SK-N-SH treated with all-trans-retinoic acid at 6 μM for 48 hours (cell line): Measurements from ENCODE around the gene MTMR8.

Experiments
- ATAC-seq: fragments of 200-7000 bp; cut with Tn5 transposase; 3 replicates; pipeline ENCODE4 v1.9.1; 2020; ENCODE audit warnings: mild to moderate bottlenecking, moderate library complexity
- ARNTL ChIP-seq: fragments of 450-650 bp; formaldehyde crosslinking; IDR thresholded peaks from 2 replicates; pipeline ENCODE4 v1.5.0; 2020; ENCODE audit warnings: low read depth, mild to moderate bottlenecking, moderate library complexity, borderline replicate concordance
- BACH2 ChIP-seq: fragments of 250-450 bp; sonication (Bioruptor Pico); IDR thresholded peaks from 2 replicates; pipeline ENCODE4 v1.9.0; 2021; ENCODE audit warnings: mild to moderate bottlenecking, borderline replicate concordance
- CREB5 ChIP-seq: fragments of 250-450 bp; sonication (Bioruptor Pico); IDR thresholded peaks from 2 replicates; pipeline ENCODE4 v1.5.1; 2020; ENCODE audit warnings: low read depth, mild to moderate bottlenecking, moderate library complexity
- CSDC2 ChIP-seq: fragments of 250-450 bp; sonication (Bioruptor Pico); IDR thresholded peaks from 2 replicates; pipeline ENCODE4 v1.5.0; 2020; ENCODE audit warnings: mild to moderate bottlenecking, moderate library complexity
- CSRNP3 ChIP-seq: fragments of 250-450 bp; sonication (Bioruptor Pico); IDR thresholded peaks from 2 replicates; pipeline ENCODE4 v1.5.1; 2021; ENCODE audit warnings: mild to moderate bottlenecking, moderate library complexity
- ESRRG ChIP-seq: fragments of 250-450 bp; sonication (Bioruptor Pico); IDR thresholded peaks from 2 replicates; pipeline ENCODE4 v1.6.1; 2021; ENCODE audit warnings: mild to moderate bottlenecking
- GLIS3 ChIP-seq: fragments of 250-450 bp; sonication (Bioruptor Pico); IDR thresholded peaks from 2 replicates; pipeline ENCODE4 v1.5.0; 2020; ENCODE audit warnings: mild to moderate bottlenecking, moderate library complexity
- ISL1 ChIP-seq: fragments of 250-450 bp; sonication (Bioruptor Pico); IDR thresholded peaks from 2 replicates; pipeline ENCODE4 v2.1.2; 2022; ENCODE audit warnings: mild to moderate bottlenecking, moderate library complexity
- OSR1 ChIP-seq: fragments of 250-450 bp; sonication (Bioruptor Pico); IDR thresholded peaks from 2 replicates; pipeline ENCODE4 v1.8.0; 2022; ENCODE audit warnings: moderate library complexity, mild to moderate bottlenecking, inconsistent platforms
- PATZ1 ChIP-seq: fragments of 250-450 bp; sonication (Bioruptor Pico); IDR thresholded peaks from 2 replicates; pipeline ENCODE4 v1.8.0; 2020; ENCODE audit warnings: mild to moderate bottlenecking, moderate library complexity, borderline replicate concordance
- POU6F1 ChIP-seq: fragments of 250-450 bp; sonication (Bioruptor Pico); IDR thresholded peaks from 2 replicates; pipeline ENCODE4 v1.8.0; 2021; ENCODE audit warnings: low read depth, mild to moderate bottlenecking, moderate library complexity, borderline replicate concordance
- PPARA ChIP-seq: fragments of 250-450 bp; sonication (Bioruptor Pico); IDR thresholded peaks from 2 replicates; pipeline ENCODE4 v1.5.0; 2020; ENCODE audit warnings: mild to moderate bottlenecking, borderline replicate concordance
- RARB ChIP-seq: fragments of 250-450 bp; sonication (Bioruptor Pico); IDR thresholded peaks from 2 replicates; pipeline ENCODE4 v1.8.0; 2021; ENCODE audit warnings: mild to moderate bottlenecking, moderate library complexity
- SNAI2 ChIP-seq: fragments of 250-450 bp; sonication (Bioruptor Pico); IDR thresholded peaks from 2 replicates; pipeline ENCODE4 v1.5.0; 2020; ENCODE audit warnings: mild to moderate bottlenecking, moderate library complexity
- TCF4 ChIP-seq: fragments of 250-450 bp; sonication (Bioruptor Pico); IDR thresholded peaks from 2 replicates; pipeline ENCODE4 v1.8.0; 2021; ENCODE audit warnings: mild to moderate bottlenecking, moderate library complexity, borderline replicate concordance
- TOX ChIP-seq: fragments of 250-450 bp; sonication (Bioruptor Pico); IDR thresholded peaks from 2 replicates; pipeline ENCODE4 v1.8.0; 2021; ENCODE audit warnings: mild to moderate bottlenecking, moderate library complexity, borderline replicate concordance
- TSHZ2 ChIP-seq: fragments of 250-450 bp; sonication (Bioruptor Pico); IDR thresholded peaks from 2 replicates; pipeline ENCODE4 v1.5.0; 2020; ENCODE audit warnings: mild to moderate bottlenecking, moderate library complexity
- ZC3H10 ChIP-seq: fragments of 250-450 bp; sonication (Bioruptor Pico); IDR thresholded peaks from 2 replicates; pipeline ENCODE4 v1.5.1; 2021; ENCODE audit warnings: mild to moderate bottlenecking, moderate library complexity
- ZFP3 ChIP-seq: fragments of 250-450 bp; sonication (Bioruptor Pico); IDR thresholded peaks from 2 replicates; pipeline ENCODE4 v1.5.0; 2020; ENCODE audit warnings: mild to moderate bottlenecking, moderate library complexity
- ZFP30 ChIP-seq: fragments of 450-650 bp; formaldehyde crosslinking; IDR thresholded peaks from 2 replicates; pipeline ENCODE4 v1.5.0; 2022; ENCODE audit warnings: mild to moderate bottlenecking, moderate library complexity
- ZNF565 ChIP-seq: fragments of 450-650 bp; formaldehyde crosslinking; conservative IDR thresholded peaks from 2 replicates; pipeline ENCODE4 v1.5.0; 2020; ENCODE audit warnings: low read depth, mild to moderate bottlenecking, moderate library complexity
- ZNF70 ChIP-seq: fragments of 450-650 bp; formaldehyde crosslinking; IDR thresholded peaks from 2 replicates; pipeline ENCODE4 v1.5.0; 2020; ENCODE audit warnings: mild to moderate bottlenecking, moderate library complexity
- ZNF8 ChIP-seq: fragments of 450-650 bp; formaldehyde crosslinking; IDR thresholded peaks from 2 replicates; pipeline ENCODE4 v1.5.0; 2020; ENCODE audit warnings: mild to moderate bottlenecking, moderate library complexity

The MTMR8 gene

GRCh38 chrX:64394874-64395567 is at the start of gene MTMR8:
Gene MTMR8, minus strand, starts transcription at chrX:64395452. Its CDS starts 89 bp downstream, at chrX:64395363.
- ATAC-seq = peak; percentile 94
- TF ChIP-seq GLIS3 (CRISPR knock-in tag) = no peak
- TF ChIP-seq BACH2 = no peak
- no peak for TF ChIP-seq OSR1 (CRISPR knock-in tag)
- TF ChIP-seq ZFP3 (CRISPR knock-in tag) = no peak
- no peak for TF ChIP-seq TCF4
- TF ChIP-seq ISL1 = no peak
- TF ChIP-seq PATZ1 (CRISPR knock-in tag) = no peak
- TF ChIP-seq PPARA (CRISPR knock-in tag) = no peak
- no peak for TF ChIP-seq ZNF70 (CRISPR knock-in tag)
- no peak for TF ChIP-seq ARNTL (CRISPR knock-in tag)
- TF ChIP-seq CSDC2 = no peak
- TF ChIP-seq RARB (CRISPR knock-in tag) = no peak
- no peak for TF ChIP-seq SNAI2
- no peak for TF ChIP-seq ESRRG (CRISPR knock-in tag)
- no peak for TF ChIP-seq TSHZ2
- TF ChIP-seq ZC3H10 = no peak
- TF ChIP-seq CSRNP3 (CRISPR knock-in tag) = no peak
- TF ChIP-seq ZNF565 (CRISPR knock-in tag) = no peak
- TF ChIP-seq ZNF8 (CRISPR knock-in tag) = no peak
- TF ChIP-seq TOX (CRISPR knock-in tag) = no peak

GRCh38 chrX:64439551-64439950 is 44.3 kb upstream of the MTMR8 start:
- ATAC-seq = no peak
- TF ChIP-seq POU6F1 (CRISPR knock-in tag) (no peak), RARB (CRISPR knock-in tag) (no peak), ZNF70 (CRISPR knock-in tag) (no peak), ZFP30 (CRISPR knock-in tag) (no peak), BACH2 (no peak), CREB5 (no peak), TCF4 (no peak), PATZ1 (CRISPR knock-in tag) (no peak), PPARA (CRISPR knock-in tag) (no peak), OSR1 (CRISPR knock-in tag) (no peak), CSRNP3 (CRISPR knock-in tag) (no peak), ZNF565 (CRISPR knock-in tag) (no peak), ARNTL (CRISPR knock-in tag) (no peak), TOX (CRISPR knock-in tag) (no peak), TSHZ2 (no peak), SNAI2 (no peak), CSDC2 (no peak), ISL1 (no peak)
